Neutrophil (primary cell): ENCODE data around the gene SEL1L3.

Experiments used
- H3K27ac ChIP-seq: fragments of 200-600 bp; sonication (generic); 2 replicates; pipeline ENCODE4 v1.5.1; 2016; ENCODE audit warnings: mild to moderate bottlenecking, moderate library complexity
- H3K27me3 ChIP-seq: fragments of 200-600 bp; sonication (generic); 2 replicates; pipeline ENCODE4 v1.6.0; 2016; ENCODE audit warnings: mild to moderate bottlenecking
- H3K36me3 ChIP-seq: fragments of 200-600 bp; sonication (generic); 2 replicates; pipeline ENCODE4 v1.5.1; 2017
- H3K4me1 ChIP-seq, 2 experiments: fragments of 200-600 bp in 1 of 2; sonication (generic) in 1 of 2; 1 replicate in 1 of 2; 2 replicates in 1 of 2; pipeline versions ENCODE4 v1.5.1 to v1.6.1; 2013 to 2016; ENCODE audit warnings: low read depth in 1 of 2, low read length in 1 of 2, mild to moderate bottlenecking in 1 of 2, moderate library complexity in 1 of 2; ENCODE audit not compliant: control insufficient read depth in 1 of 2, insufficient read depth in 1 of 2
- H3K4me3 ChIP-seq, 2 experiments: fragments of 200-600 bp in 1 of 2; sonication (generic) in 1 of 2; 1 replicate in 1 of 2; 2 replicates in 1 of 2; pipeline ENCODE4 v1.5.1; 2013 to 2016; ENCODE audit warnings: low read depth in 1 of 2, low read length in 1 of 2, mild to moderate bottlenecking in 1 of 2, moderate library complexity in 1 of 2
- H3K9me3 ChIP-seq: fragments of 200-600 bp; sonication (generic); 2 replicates; pipeline ENCODE4 v1.5.1; 2016
- CTCF ChIP-seq: fragments of 200-600 bp; sonication (generic); IDR thresholded peaks from 2 replicates; pipeline ENCODE4 v1.5.1; 2016; ENCODE audit warnings: antibody characterized with exemption

The SEL1L3 gene

GRCh38 chr4:25756503-25756902 is 106.3 kb downstream of the SEL1L3 start:
- TF ChIP-seq CTCF: no peak
- Histone ChIP-seq H3K4me1 (peaks cover 0 to 4% of the 10 kb centered on the region in 2 experiments), H3K36me3 (no peaks in the 10 kb centered on the region), H3K27me3 (no peaks in the 10 kb centered on the region), H3K9me3 (no peaks in the 10 kb centered on the region), H3K4me3 (no peak overlapping the region), H3K27ac (no peak overlapping the region)

GRCh38 chr4:25755911-25756310 is 106.9 kb downstream of the SEL1L3 start:
- H3K36me3 ChIP-seq: no peaks in the 10 kb centered on the region
- peaks cover 0 to 4% of the 10 kb centered on the region in 2 experiments for H3K4me1 ChIP-seq
- no peaks in the 10 kb centered on the region for H3K9me3 ChIP-seq
- no peak for TF ChIP-seq CTCF
- no peaks in the 10 kb centered on the region for H3K27me3 ChIP-seq
- H3K27ac ChIP-seq: no peak overlapping the region
- no peak overlapping the region for H3K4me3 ChIP-seq

GRCh38 chr4:25753239-25753638 is 109.5 kb downstream of the SEL1L3 start:
- H3K4me1 ChIP-seq: no peaks in the 10 kb centered on the region
- no peaks in the 10 kb centered on the region for H3K27me3 ChIP-seq
- no peak overlapping the region for H3K4me3 ChIP-seq
- no peaks in the 10 kb centered on the region for H3K36me3 ChIP-seq
- no peak for TF ChIP-seq CTCF
- H3K27ac ChIP-seq: no peak overlapping the region
- no peaks in the 10 kb centered on the region for H3K9me3 ChIP-seq

GRCh38 chr4:25750874-25751273 is 111.9 kb downstream of the SEL1L3 start:
- no peak overlapping the region for H3K27ac ChIP-seq
- no peaks in the 10 kb centered on the region for H3K27me3 ChIP-seq
- TF ChIP-seq CTCF: no peak

GRCh38 chr4:25749150-25749794 is 113.5 kb downstream of the SEL1L3 start:
- H3K36me3 ChIP-seq: no peaks in the 10 kb centered on the region
- H3K27me3 ChIP-seq: no peaks in the 10 kb centered on the region

More at GRCh38 chr4:25750874-25751273, 111.9 kb downstream of the SEL1L3 start:
- no peaks in the 10 kb centered on the region for H3K9me3 ChIP-seq
- no peaks in the 10 kb centered on the region for H3K4me1 ChIP-seq
- no peak overlapping the region for H3K4me3 ChIP-seq
- no peaks in the 10 kb centered on the region for H3K36me3 ChIP-seq

More at GRCh38 chr4:25749150-25749794, 113.5 kb downstream of the SEL1L3 start:
- no peak for TF ChIP-seq CTCF
- H3K4me1 ChIP-seq: no peaks in the 10 kb centered on the region
- H3K9me3 ChIP-seq: no peaks in the 10 kb centered on the region
- H3K4me3 ChIP-seq: no peak overlapping the region
- H3K27ac ChIP-seq: no peak overlapping the region
